Panc1 (cell line): ENCODE results near the gene NCL. TPM values are rescaled to one million over a fixed set of nuclear protein-coding genes. Genes with fewer than 3 reads are reported as not detected.
A peak's percentile ranks its signal among the peaks of the same experiment; 100 is the strongest.
"Not testable (repeated sequence)": the region's sequence is repeated elsewhere in the genome, so short reads cannot be mapped to it uniquely, and the experiment has no call there.

Experiments
- ATAC-seq: fragments of 200-7000 bp; cut with Tn5 transposase; 2 replicates; pipeline ENCODE4 v1.9.1; 2020; ENCODE audit warnings: mild to moderate bottlenecking, moderate library complexity
- BruUV-seq: library from RNA; stranded (reverse); fragments of 400-500 nt; replicated peaks from 2 replicates; lab custom pipeline; 2021; lab: Mats Ljungman, UMichigan
- CTCF ChIA-PET: fragments of 300-600 bp; sonication (Branson Sonifier 250); formaldehyde crosslinking; loops from one replicate; lab custom pipeline; 2022; ENCODE audit warnings: antibody characterized with exemption; lab: Charles Lee
- POLR2A ChIA-PET: fragments of 300-600 bp; sonication (Branson Sonifier 250); formaldehyde crosslinking; loops from one replicate; lab custom pipeline; 2022; ENCODE audit warnings: antibody characterized with exemption; lab: Charles Lee
- DNase-seq: peaks from one replicate; pipeline ENCODE4 v3.0.0-alpha.2; 2010; ENCODE audit warnings: low read depth, low spot score
- H3K27ac ChIP-seq: 2 replicates; pipeline ENCODE4 v1.5.1; 2011; ENCODE audit warnings: mild to moderate bottlenecking, low read length, inconsistent platforms
- H3K27me3 ChIP-seq: fragments of 200-500 bp; sonication (Bioruptor generic); 2 replicates; pipeline ENCODE4 v1.6.0; 2014; ENCODE audit warnings: low read length, inconsistent platforms; ENCODE audit not compliant: control insufficient read depth, insufficient read depth
- H3K36me3 ChIP-seq: fragments of 200-500 bp; sonication (Bioruptor generic); 2 replicates; pipeline ENCODE4 v1.5.1; 2014; ENCODE audit warnings: inconsistent platforms, mild to moderate bottlenecking, low read length, moderate library complexity; ENCODE audit not compliant: control insufficient read depth, insufficient read depth
- H3K4me1 ChIP-seq: 2 replicates; pipeline ENCODE4 v1.5.1; 2011; ENCODE audit warnings: inconsistent platforms, mild to moderate bottlenecking, low read length, moderate library complexity; ENCODE audit not compliant: control insufficient read depth, insufficient read depth
- H3K4me3 ChIP-seq, 2 experiments: 2 replicates each; pipeline ENCODE4 v1.5.1; 2011 to 2012; ENCODE audit warnings: low read depth in 2 of 2, low read length in 2 of 2, mild to moderate bottlenecking in 2 of 2, inconsistent platforms in 1 of 2, moderate library complexity in 1 of 2
- H3K9me3 ChIP-seq: fragments of 200-500 bp; sonication (Bioruptor generic); 2 replicates; pipeline ENCODE4 v1.5.1; 2014; ENCODE audit warnings: low read depth, mild to moderate bottlenecking, inconsistent platforms, low read length, moderate library complexity; ENCODE audit not compliant: control insufficient read depth, insufficient read depth
- POLR2AphosphoS5 ChIP-seq: IDR thresholded peaks from 2 replicates; pipeline ENCODE4 v1.6.1; 2012; ENCODE audit warnings: mild to moderate bottlenecking, low read depth, low read length, moderate library complexity
- SIN3A ChIP-seq: IDR thresholded peaks from 2 replicates; pipeline ENCODE4 v1.6.1; 2012; ENCODE audit warnings: low read depth, mild to moderate bottlenecking, low read length, moderate library complexity, borderline replicate concordance; ENCODE audit not compliant: insufficient read depth
- TCF7L2 ChIP-seq: IDR thresholded peaks from 2 replicates; pipeline ENCODE4 v1.6.1; 2011; ENCODE audit warnings: mild to moderate bottlenecking, low read depth, low read length, inconsistent platforms
- in situ Hi-C: cut with HindIII; loops from 2 replicates; pipeline ENCODE4 v1.10.0; 2016; ENCODE audit warnings: low sequenced_read_pairs, low pct_unique_long_range_greater_than_20kb
- intact Hi-C: fragments of 100-400 bp; cut with micrococcal nuclease; formaldehyde crosslinking; loops from one replicate; pipeline ENCODE4 v1.10.0; 2022; ENCODE audit not compliant: unreplicated experiment
- total RNA-seq: library from RNA; stranded (reverse); gene quantifications from one replicate; pipeline ENCODE4 v1.2.1, GENCODE V29; 2021; ENCODE audit not compliant: unreplicated experiment
- TF ChIP-seq, protein P1 (sequence below), 2 experiments: IDR thresholded peaks; 2 replicates each; pipeline ENCODE4 v1.6.1; 2011 to 2012; ENCODE audit warnings: low read depth in 2 of 2, control low read depth in 1 of 2, low read length in 1 of 2, mild to moderate bottlenecking in 1 of 2, moderate library complexity in 1 of 2; ENCODE audit not compliant: insufficient read depth in 1 of 2
- TF ChIP-seq, protein P2 (sequence below): fragments of 450-650 bp; IDR thresholded peaks from 2 replicates; pipeline ENCODE4 v1.5.1; 2017; ENCODE audit warnings: mild to moderate bottlenecking

Gene NCL
- total RNA-seq, 1 experiment from 2014 or later = 778 TPM

DNA sequence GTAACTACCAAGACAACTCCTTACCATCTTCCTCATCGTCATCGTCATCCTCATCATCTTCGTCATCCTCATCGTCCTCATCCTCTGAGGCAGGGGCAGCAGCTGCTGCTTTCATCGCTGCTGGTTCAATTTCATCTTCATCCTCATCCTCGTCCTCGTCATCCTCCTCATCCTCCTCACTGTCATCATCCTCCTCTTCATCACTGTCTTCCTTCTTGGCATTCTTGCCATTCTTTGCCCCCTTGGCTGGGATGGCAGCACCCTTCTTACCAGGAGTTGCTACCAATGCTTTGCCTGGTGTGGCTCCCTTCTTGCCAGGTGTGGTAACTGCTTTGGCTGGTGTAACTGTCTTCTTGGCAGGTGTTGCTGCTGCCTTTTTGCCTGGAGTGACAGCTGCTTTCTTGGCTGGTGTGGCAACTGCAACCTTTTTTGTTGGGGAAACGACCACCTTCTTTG is 2.7 kb downstream of the NCL start:
- no peak for TF ChIP-seq TCF7L2
- Histone ChIP-seq H3K4me3 (no peak overlapping the region), H3K9me3 (no peaks in the 10 kb centered on the region), H3K36me3 (peaks cover 68% of the 10 kb centered on the region), H3K4me1 (peaks cover 26% of the 10 kb centered on the region), H3K27ac (no peak overlapping the region; the same call in 1 of the 2 replicates), H3K27me3 (no peaks in the 10 kb centered on the region)
- TSS peak; percentile 49 for BruUV-seq
- intact Hi-C loops = no loop called here
- ATAC-seq (no peak), DNase-seq (no peak)
- ChIA-PET POLR2A (interaction anchor here (0.6 kb wide), 1 partner anchor 344 kb away, joined by 3 read pairs; no protein-coding TSS in a partner anchor), CTCF (no interaction called here)
- in situ Hi-C loops = no loop called here

DNA sequence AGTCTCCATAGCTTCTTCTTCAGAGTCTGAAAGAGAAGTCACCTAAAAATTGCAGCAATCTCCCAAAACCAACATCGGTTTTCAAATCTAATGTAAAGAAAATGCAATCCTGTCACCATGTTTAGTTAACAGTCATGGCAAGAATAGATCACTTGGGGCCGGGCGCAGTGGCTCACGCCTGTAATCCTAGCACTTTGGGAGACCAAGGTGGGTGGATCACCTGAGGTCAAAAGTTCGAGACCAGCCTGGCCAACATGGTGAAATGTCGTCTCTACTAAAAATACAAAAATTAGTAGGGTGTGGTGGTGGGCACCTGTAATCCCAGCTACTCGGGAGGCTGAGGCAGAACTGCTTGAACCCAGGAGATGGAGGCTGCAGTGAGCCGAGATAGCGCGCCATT is 3.4 kb downstream of the NCL start:
- H3K27ac ChIP-seq, DNase-seq, H3K27me3 ChIP-seq, H3K9me3 ChIP-seq, ATAC-seq, CTCF ChIA-PET, H3K4me3 ChIP-seq, BruUV-seq, in situ Hi-C loops, POLR2A ChIA-PET, intact Hi-C loops: not testable (repeated sequence)
- Histone ChIP-seq H3K36me3 (peaks cover 75% of the 10 kb centered on the region), H3K4me1 (peaks cover 32% of the 10 kb centered on the region)

DNA sequence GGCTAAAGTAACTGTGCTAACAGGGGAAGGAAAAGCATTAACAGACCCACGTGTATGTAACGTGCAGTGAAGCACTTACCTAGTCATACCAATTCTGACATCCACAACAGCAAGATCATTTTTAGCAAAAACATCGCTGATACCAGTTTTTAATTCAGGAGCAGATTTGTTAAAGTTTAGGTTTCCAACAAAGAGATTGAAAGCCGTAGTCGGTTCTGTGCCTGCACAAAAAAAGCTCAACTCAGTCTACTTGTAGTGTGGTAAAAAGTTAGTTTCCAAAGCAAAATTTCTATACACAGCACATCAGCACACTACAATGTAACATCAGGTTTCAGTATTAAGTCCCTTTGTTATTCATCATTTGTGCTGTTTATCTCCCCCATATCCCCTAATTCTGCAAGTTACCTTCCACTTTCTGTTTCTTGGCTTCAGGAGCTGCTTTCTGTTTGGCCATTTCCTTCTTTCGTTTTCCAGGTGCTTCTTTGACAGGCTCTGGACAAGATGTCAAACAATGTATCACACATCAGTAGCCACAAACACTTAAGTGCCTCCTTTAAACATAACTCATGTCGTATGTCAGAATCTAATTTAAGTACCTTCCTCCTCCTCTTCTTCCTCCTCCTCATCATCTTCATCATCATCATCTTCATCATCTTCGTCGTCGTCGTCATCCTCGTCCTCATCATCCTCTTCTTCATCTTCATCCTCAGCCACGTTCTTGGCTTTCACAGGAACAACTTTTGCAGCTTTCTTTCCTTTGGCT is 4.0 kb downstream of the NCL start:
- intact Hi-C loops (no loop called here), in situ Hi-C loops (no loop called here)
- ATAC-seq (no peak), DNase-seq (no peak)
- Histone ChIP-seq H3K4me1 (peaks cover 36% of the 10 kb centered on the region), H3K36me3 (peaks cover 80% of the 10 kb centered on the region), H3K27me3 (no peaks in the 10 kb centered on the region), H3K27ac (peak overlapping the region; percentile 52; the same call in 1 of the 2 replicates), H3K9me3 (no peaks in the 10 kb centered on the region), H3K4me3 (no peak overlapping the region)
- ChIA-PET POLR2A (no interaction called here), CTCF (no interaction called here)
- TF ChIP-seq, protein P1, sequence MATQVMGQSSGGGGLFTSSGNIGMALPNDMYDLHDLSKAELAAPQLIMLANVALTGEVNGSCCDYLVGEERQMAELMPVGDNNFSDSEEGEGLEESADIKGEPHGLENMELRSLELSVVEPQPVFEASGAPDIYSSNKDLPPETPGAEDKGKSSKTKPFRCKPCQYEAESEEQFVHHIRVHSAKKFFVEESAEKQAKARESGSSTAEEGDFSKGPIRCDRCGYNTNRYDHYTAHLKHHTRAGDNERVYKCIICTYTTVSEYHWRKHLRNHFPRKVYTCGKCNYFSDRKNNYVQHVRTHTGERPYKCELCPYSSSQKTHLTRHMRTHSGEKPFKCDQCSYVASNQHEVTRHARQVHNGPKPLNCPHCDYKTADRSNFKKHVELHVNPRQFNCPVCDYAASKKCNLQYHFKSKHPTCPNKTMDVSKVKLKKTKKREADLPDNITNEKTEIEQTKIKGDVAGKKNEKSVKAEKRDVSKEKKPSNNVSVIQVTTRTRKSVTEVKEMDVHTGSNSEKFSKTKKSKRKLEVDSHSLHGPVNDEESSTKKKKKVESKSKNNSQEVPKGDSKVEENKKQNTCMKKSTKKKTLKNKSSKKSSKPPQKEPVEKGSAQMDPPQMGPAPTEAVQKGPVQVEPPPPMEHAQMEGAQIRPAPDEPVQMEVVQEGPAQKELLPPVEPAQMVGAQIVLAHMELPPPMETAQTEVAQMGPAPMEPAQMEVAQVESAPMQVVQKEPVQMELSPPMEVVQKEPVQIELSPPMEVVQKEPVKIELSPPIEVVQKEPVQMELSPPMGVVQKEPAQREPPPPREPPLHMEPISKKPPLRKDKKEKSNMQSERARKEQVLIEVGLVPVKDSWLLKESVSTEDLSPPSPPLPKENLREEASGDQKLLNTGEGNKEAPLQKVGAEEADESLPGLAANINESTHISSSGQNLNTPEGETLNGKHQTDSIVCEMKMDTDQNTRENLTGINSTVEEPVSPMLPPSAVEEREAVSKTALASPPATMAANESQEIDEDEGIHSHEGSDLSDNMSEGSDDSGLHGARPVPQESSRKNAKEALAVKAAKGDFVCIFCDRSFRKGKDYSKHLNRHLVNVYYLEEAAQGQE (IDR thresholded peaks at IDR 0.05; ENCODE audit: insufficient read depth in 1 of 2, low read depth in 2 of 2, low read length in 1 of 2) = no peak
- peak; percentile 31; the same call in 1 of the 2 replicates for TF ChIP-seq POLR2AphosphoS5
- BruUV-seq = no TSS peak

DNA sequence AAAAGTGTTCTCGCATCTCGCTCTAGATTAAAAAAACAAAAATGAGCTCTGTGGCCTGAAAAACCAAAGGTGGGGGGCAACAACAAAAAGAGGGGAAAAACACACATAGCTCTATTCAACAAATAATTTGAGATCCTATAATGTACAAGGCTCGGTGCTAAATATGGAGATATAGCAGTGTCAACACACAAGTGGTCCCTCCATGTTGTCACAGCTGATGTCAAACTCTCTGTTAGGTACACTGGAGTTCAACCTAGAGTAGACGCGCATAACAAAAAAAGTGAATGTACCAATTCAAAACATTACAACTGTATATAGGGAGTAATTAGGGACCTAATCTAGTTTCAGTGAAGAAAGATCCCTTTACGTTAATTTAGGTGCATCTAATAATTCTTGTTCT is 5.9 kb downstream of the NCL start:
- in situ Hi-C loops = no loop called here
- Histone ChIP-seq H3K9me3 (no peaks in the 10 kb centered on the region), H3K36me3 (peaks cover 85% of the 10 kb centered on the region), H3K27me3 (no peaks in the 10 kb centered on the region), H3K4me1 (peaks cover 47% of the 10 kb centered on the region), H3K27ac (no peak overlapping the region), H3K4me3 (no peak overlapping the region)
- intact Hi-C loops = no loop called here
- DNase-seq (no peak), ATAC-seq (no peak)
- ChIA-PET POLR2A (no interaction called here), CTCF (no interaction called here)
- no TSS peak for BruUV-seq
- TF ChIP-seq POLR2AphosphoS5 (0 out of 2 replicates have a peak, but pooled peaks have one; percentile 29), TCF7L2 (no peak), SIN3A (no peak)
- TF ChIP-seq, protein P1 (IDR thresholded peaks at IDR 0.05; ENCODE audit: insufficient read depth in 1 of 2, low read depth in 2 of 2, low read length in 1 of 2) = no peak
- TF ChIP-seq, protein P2, sequence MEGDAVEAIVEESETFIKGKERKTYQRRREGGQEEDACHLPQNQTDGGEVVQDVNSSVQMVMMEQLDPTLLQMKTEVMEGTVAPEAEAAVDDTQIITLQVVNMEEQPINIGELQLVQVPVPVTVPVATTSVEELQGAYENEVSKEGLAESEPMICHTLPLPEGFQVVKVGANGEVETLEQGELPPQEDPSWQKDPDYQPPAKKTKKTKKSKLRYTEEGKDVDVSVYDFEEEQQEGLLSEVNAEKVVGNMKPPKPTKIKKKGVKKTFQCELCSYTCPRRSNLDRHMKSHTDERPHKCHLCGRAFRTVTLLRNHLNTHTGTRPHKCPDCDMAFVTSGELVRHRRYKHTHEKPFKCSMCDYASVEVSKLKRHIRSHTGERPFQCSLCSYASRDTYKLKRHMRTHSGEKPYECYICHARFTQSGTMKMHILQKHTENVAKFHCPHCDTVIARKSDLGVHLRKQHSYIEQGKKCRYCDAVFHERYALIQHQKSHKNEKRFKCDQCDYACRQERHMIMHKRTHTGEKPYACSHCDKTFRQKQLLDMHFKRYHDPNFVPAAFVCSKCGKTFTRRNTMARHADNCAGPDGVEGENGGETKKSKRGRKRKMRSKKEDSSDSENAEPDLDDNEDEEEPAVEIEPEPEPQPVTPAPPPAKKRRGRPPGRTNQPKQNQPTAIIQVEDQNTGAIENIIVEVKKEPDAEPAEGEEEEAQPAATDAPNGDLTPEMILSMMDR = no peak
